SK-N-SH (cell line): ENCODE measurements around the gene ZNG1A.
"Not testable (repeated sequence)": the region's sequence is repeated elsewhere in the genome, so short reads cannot be mapped to it uniquely, and the experiment has no call there.

Source experiments
- ELF1 ChIP-seq: IDR thresholded peaks from 2 replicates; pipeline ENCODE4 v1.4.0; 2012
- EZH2phosphoT487 ChIP-seq: fragments of 200-600 bp; sonication (generic); IDR thresholded peaks from 2 replicates; pipeline ENCODE4 v1.6.1; 2017; ENCODE audit warnings: low read depth, mixed run types, mild to moderate bottlenecking, antibody characterized with exemption, moderate library complexity, borderline replicate concordance
- FOXJ3 ChIP-seq: sonication (generic); formaldehyde crosslinking; IDR thresholded peaks from 2 replicates; pipeline ENCODE4 v1.5.1; 2020; ENCODE audit warnings: mild to moderate bottlenecking, missing genetic modification reagents
- POLR2AphosphoS5 ChIP-seq: IDR thresholded peaks from 2 replicates; pipeline ENCODE4 v1.6.1; 2012; ENCODE audit warnings: low read depth, low read length
- RAD21 ChIP-seq: IDR thresholded peaks from 2 replicates; pipeline ENCODE4 v1.6.1; 2012; ENCODE audit warnings: mild to moderate bottlenecking, low read length
- RXRA ChIP-seq: IDR thresholded peaks from 2 replicates; pipeline ENCODE4 v1.4.0; 2012; ENCODE audit warnings: low read depth, mild to moderate bottlenecking, borderline replicate concordance
- TF ChIP-seq, protein P1 (sequence below): fragments of 200-600 bp; sonication (generic); IDR thresholded peaks from 2 replicates; pipeline ENCODE4 v1.6.1; 2017; ENCODE audit warnings: antibody characterized with exemption, mild to moderate bottlenecking, moderate library complexity

DNA sequence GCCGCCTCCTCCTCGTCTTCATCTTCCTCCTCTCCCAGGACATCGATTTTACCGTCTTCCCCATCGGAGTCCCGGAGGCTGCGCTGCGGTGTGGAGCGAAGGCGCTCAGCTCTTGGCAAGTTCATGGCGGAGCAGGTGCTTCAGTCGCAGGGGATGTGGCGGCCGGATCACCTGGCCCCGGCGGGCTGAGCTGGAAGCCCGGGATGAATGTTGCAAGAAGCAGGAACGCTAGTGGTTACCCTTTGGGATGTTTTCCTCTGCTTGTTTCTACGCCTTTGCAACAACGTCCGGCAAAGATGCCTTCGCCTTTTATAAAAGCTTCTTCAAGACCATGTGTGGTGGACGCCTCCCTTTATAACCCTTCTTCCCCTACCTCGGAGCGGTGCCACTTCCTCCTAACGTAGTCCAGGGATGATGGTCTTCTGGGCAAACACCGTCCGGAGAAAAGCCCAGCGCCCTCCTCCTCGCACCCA is 60.8 kb downstream of the ZNG1A start, which contains the start of gene FOXD4:
- not testable (repeated sequence) for TF ChIP-seq ELF1, RAD21, RXRA, EZH2phosphoT487, POLR2AphosphoS5, FOXJ3
- TF ChIP-seq, protein P1, sequence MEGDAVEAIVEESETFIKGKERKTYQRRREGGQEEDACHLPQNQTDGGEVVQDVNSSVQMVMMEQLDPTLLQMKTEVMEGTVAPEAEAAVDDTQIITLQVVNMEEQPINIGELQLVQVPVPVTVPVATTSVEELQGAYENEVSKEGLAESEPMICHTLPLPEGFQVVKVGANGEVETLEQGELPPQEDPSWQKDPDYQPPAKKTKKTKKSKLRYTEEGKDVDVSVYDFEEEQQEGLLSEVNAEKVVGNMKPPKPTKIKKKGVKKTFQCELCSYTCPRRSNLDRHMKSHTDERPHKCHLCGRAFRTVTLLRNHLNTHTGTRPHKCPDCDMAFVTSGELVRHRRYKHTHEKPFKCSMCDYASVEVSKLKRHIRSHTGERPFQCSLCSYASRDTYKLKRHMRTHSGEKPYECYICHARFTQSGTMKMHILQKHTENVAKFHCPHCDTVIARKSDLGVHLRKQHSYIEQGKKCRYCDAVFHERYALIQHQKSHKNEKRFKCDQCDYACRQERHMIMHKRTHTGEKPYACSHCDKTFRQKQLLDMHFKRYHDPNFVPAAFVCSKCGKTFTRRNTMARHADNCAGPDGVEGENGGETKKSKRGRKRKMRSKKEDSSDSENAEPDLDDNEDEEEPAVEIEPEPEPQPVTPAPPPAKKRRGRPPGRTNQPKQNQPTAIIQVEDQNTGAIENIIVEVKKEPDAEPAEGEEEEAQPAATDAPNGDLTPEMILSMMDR: not testable (repeated sequence)
